ENCODE data around the gene NUDCD3. TPM values are rescaled to one million over a fixed set of nuclear protein-coding genes. Genes with fewer than 3 reads are reported as not detected.

The NUDCD3 gene
- total and polyA plus RNA-seq, 10 donors: 21.7 to 97.9 (median 41.3) TPM

- intact Hi-C loops (cut with DNase I; ENCODE audit: low total_unique reads): no loop called here
- no peak for DNase-seq
- 86 to 95% (median 90%) methylated on average over 6 of the region's 6 CpGs for WGBS, 5 donors
- no peak overlapping the region for H3K4me3 ChIP-seq
- no peak for TF ChIP-seq POLR2AphosphoS5 (IDR thresholded peaks at IDR 0.05)
- no peak for TF ChIP-seq POLR2A (IDR thresholded peaks at IDR 0.05)
- TF ChIP-seq CTCF (IDR thresholded peaks at IDR 0.05 in 8 of 11, conservative IDR thresholded peaks at IDR 0.05 in 3 of 11): no peak
- peaks cover 0 to 68% (median 15%) of the 10 kb centered on the region in 6 donors for H3K36me3 ChIP-seq
- no peak overlapping the region for H3K27ac ChIP-seq
- peaks cover 0 to 2% (median 0%) of the 10 kb centered on the region in 8 donors for H3K9me3 ChIP-seq
- no peaks in the 10 kb centered on the region for H3K27me3 ChIP-seq (replicated peaks in 1 of 7)
- H3K4me1 ChIP-seq: peaks cover 0 to 15% (median 0%) of the 10 kb centered on the region in 6 donors
Measured at GRCh38 chr7:44416941-44417340, 73.5 kb downstream of the NUDCD3 start.

GRCh38 chr7:44415510-44415909 is 74.9 kb downstream of the NUDCD3 start:
- 85 to 92% (median 90%) methylated on average over 3 of the region's 3 CpGs for WGBS, 5 donors
- peaks cover 0 to 82% (median 17%) of the 10 kb centered on the region in 6 donors for H3K36me3 ChIP-seq
- H3K27ac ChIP-seq: no peak overlapping the region
- TF ChIP-seq POLR2AphosphoS5 (IDR thresholded peaks at IDR 0.05): no peak
- H3K4me3 ChIP-seq: no peak overlapping the region
- H3K4me1 ChIP-seq: peaks cover 0 to 10% (median 0%) of the 10 kb centered on the region in 6 donors
- H3K27me3 ChIP-seq (replicated peaks in 1 of 7): no peaks in the 10 kb centered on the region
- intact Hi-C loops (cut with DNase I; ENCODE audit: low total_unique reads): no loop called here
- no peak for DNase-seq
- peaks cover 0 to 15% (median 8%) of the 10 kb centered on the region in 8 donors for H3K9me3 ChIP-seq

- TF ChIP-seq POLR2A (IDR thresholded peaks at IDR 0.05) (no peak), CTCF (IDR thresholded peaks at IDR 0.05 in 8 of 11, conservative IDR thresholded peaks at IDR 0.05 in 3 of 11) (no peak), POLR2AphosphoS5 (IDR thresholded peaks at IDR 0.05) (no peak)
- peaks cover 0 to 87% (median 17%) of the 10 kb centered on the region in 6 donors for H3K36me3 ChIP-seq
- peaks cover 0 to 20% (median 9%) of the 10 kb centered on the region in 8 donors for H3K9me3 ChIP-seq
- intact Hi-C loops (cut with DNase I; ENCODE audit: low total_unique reads): no loop called here
- no peak overlapping the region for H3K27ac ChIP-seq
- no peak overlapping the region for H3K4me3 ChIP-seq
- peaks cover 0 to 6% (median 0%) of the 10 kb centered on the region in 6 donors for H3K4me1 ChIP-seq
- 96 to 100% (median 100%) methylated on average over 1 of the region's 1 CpG for WGBS, 5 donors
- no peak for DNase-seq
- H3K27me3 ChIP-seq (replicated peaks in 1 of 7): no peaks in the 10 kb centered on the region
Measured at GRCh38 chr7:44415047-44415446, 75.4 kb downstream of the NUDCD3 start.

- no peaks in the 10 kb centered on the region for H3K27me3 ChIP-seq (replicated peaks in 1 of 7)
- no peak overlapping the region for H3K4me3 ChIP-seq
- intact Hi-C loops (cut with DNase I; ENCODE audit: low total_unique reads): no loop called here
- H3K4me1 ChIP-seq: no peaks in the 10 kb centered on the region
- H3K27ac ChIP-seq: no peak overlapping the region
- no peak for DNase-seq
- TF ChIP-seq CTCF (IDR thresholded peaks at IDR 0.05 in 8 of 11, conservative IDR thresholded peaks at IDR 0.05 in 3 of 11) (no peak), POLR2AphosphoS5 (IDR thresholded peaks at IDR 0.05) (no peak), POLR2A (IDR thresholded peaks at IDR 0.05) (no peak)
- peaks cover 0 to 66% (median 8%) of the 10 kb centered on the region in 6 donors for H3K36me3 ChIP-seq
- whole genome bisulfite sequencing, 5 donors: 94 to 100% (median 97%) methylated on average over 2 of the region's 2 CpGs
- H3K9me3 ChIP-seq: peaks cover 0 to 20% (median 9%) of the 10 kb centered on the region in 8 donors
Measured at GRCh38 chr7:44411306-44411705, 79.2 kb downstream of the NUDCD3 start.
